Keratinocyte (primary cell): ENCODE results near the gene CES2. TPM values are rescaled to one million over a fixed set of nuclear protein-coding genes. Genes with fewer than 3 reads are reported as not detected.
A peak's percentile ranks its signal among the peaks of the same experiment; 100 is the strongest.

ENCODE experiments used
- DNase-seq: peaks from one replicate; pipeline ENCODE4 v3.0.0-alpha.2; 2011; ENCODE audit warnings: low read depth, missing footprints, low spot score
- FAIRE-seq: peaks from 2 replicates; lab custom pipeline; 2011; peaks lifted over from hg19 to GRCh38; lab: Jason Lieb, UNC
- H2AFZ ChIP-seq: 2 replicates; pipeline ENCODE4 v1.6.0; 2012; ENCODE audit warnings: low read length, control low read depth, inconsistent platforms; ENCODE audit not compliant: control insufficient read depth
- H3K27ac ChIP-seq: 2 replicates; pipeline ENCODE4 v1.5.1; 2011; ENCODE audit warnings: low read length; ENCODE audit not compliant: control insufficient read depth, insufficient read depth
- H3K27me3 ChIP-seq: 3 replicates; pipeline ENCODE4 v1.6.0; 2011; ENCODE audit warnings: low read length; ENCODE audit not compliant: control insufficient read depth, insufficient read depth; ENCODE audit errors: extremely low read depth
- H3K36me3 ChIP-seq, 2 experiments: 2 replicates in 1 of 2; 3 replicates in 1 of 2; pipeline ENCODE4 v1.5.1; 2011; ENCODE audit warnings: low read length in 2 of 2, mild to moderate bottlenecking in 1 of 2; ENCODE audit not compliant: control insufficient read depth in 2 of 2, insufficient read depth in 2 of 2; ENCODE audit errors: extremely low read depth in 1 of 2
- H3K4me1 ChIP-seq: 3 replicates; pipeline ENCODE4 v1.5.1; 2011; ENCODE audit warnings: low read length; ENCODE audit not compliant: control insufficient read depth, insufficient read depth; ENCODE audit errors: extremely low read depth
- H3K4me2 ChIP-seq: 3 replicates; pipeline ENCODE4 v1.6.0; 2011; ENCODE audit warnings: low read depth, low read length; ENCODE audit not compliant: control insufficient read depth, insufficient read depth; ENCODE audit errors: extremely low read depth
- H3K4me3 ChIP-seq, 3 experiments: fragments of 200-600 bp in 1 of 3; sonication (generic) in 1 of 3; 2 replicates in 2 of 3; 3 replicates in 1 of 3; pipeline ENCODE4 v1.5.1; 2011 to 2016; ENCODE audit warnings: low read length in 3 of 3, mild to moderate bottlenecking in 3 of 3, control low read depth in 2 of 3, inconsistent platforms in 1 of 3, low read depth in 1 of 3, mixed read lengths in 1 of 3, mixed run types in 1 of 3, moderate library complexity in 1 of 3; ENCODE audit not compliant: control insufficient read depth in 2 of 3, insufficient read depth in 2 of 3; ENCODE audit errors: extremely low read depth in 1 of 3
- H3K79me2 ChIP-seq: 2 replicates; pipeline ENCODE4 v1.6.0; 2012; ENCODE audit warnings: low read length; ENCODE audit not compliant: control insufficient read depth, insufficient read depth
- H3K9ac ChIP-seq: 3 replicates; pipeline ENCODE4 v1.6.0; 2011; ENCODE audit warnings: low read length; ENCODE audit not compliant: control insufficient read depth, insufficient read depth; ENCODE audit errors: extremely low read depth
- H3K9me1 ChIP-seq: 3 replicates; pipeline ENCODE4 v1.6.0; 2011; ENCODE audit warnings: low read length; ENCODE audit not compliant: control insufficient read depth, insufficient read depth; ENCODE audit errors: extremely low read depth
- H3K9me3 ChIP-seq: 2 replicates; pipeline ENCODE4 v1.5.1; 2012; ENCODE audit warnings: low read depth, low read length; ENCODE audit not compliant: control insufficient read depth
- H4K20me1 ChIP-seq: 3 replicates; pipeline ENCODE4 v1.6.0; 2011; ENCODE audit warnings: low read length; ENCODE audit not compliant: control insufficient read depth, insufficient read depth; ENCODE audit errors: extremely low read depth
- CTCF ChIP-seq, 3 experiments: IDR thresholded peaks in 1 of 3; conservative IDR thresholded peaks in 1 of 3; optimal IDR thresholded peaks in 1 of 3; 2 replicates in 2 of 3; 3 replicates in 1 of 3; pipeline versions ENCODE3 to v1.5.1; 2011; ENCODE audit warnings: low read length in 3 of 3, mild to moderate bottlenecking in 3 of 3, moderate library complexity in 2 of 3, control low read depth in 1 of 3, inconsistent platforms in 1 of 3; ENCODE audit not compliant: insufficient read depth in 2 of 3; ENCODE audit errors: extremely low read depth in 1 of 3
- EZH2 ChIP-seq: IDR thresholded peaks from one replicate; pipeline ENCODE4 v1.6.1; 2012; ENCODE audit warnings: inconsistent platforms, mild to moderate bottlenecking, low read length, moderate library complexity
- dilution Hi-C: fragments of 300-500 bp; cut with MboI; formaldehyde crosslinking; loops from one replicate; pipeline ENCODE4 v1.7.0; 2020; ENCODE audit warnings: low sequenced_read_pairs; ENCODE audit not compliant: extremely low pct_ligation_motif_present
- polyA plus RNA-seq, 5 experiments: library from polyadenylated mRNA; depleted of rRNA in 3 of 5; stranded (reverse) in 3 of 5; stranded (forward) in 1 of 5; unstranded in 1 of 5; fragments of >200 nt; gene quantifications; 1 replicate in 1 of 5; 2 replicates in 3 of 5; 3 replicates in 1 of 5; pipeline versions ENCODE4 v1.2.1 to v1.2.3, GENCODE V29; 2011 to 2012; ENCODE audit warnings: missing spikeins in 2 of 5, low read depth in 1 of 5, low replicate concordance in 1 of 5

Gene CES2
- polyA plus RNA-seq, 1 donor (not counting 4 experiments of a cell fraction or from before 2014, with no cell fraction given), result 41.6 TPM

DNA sequence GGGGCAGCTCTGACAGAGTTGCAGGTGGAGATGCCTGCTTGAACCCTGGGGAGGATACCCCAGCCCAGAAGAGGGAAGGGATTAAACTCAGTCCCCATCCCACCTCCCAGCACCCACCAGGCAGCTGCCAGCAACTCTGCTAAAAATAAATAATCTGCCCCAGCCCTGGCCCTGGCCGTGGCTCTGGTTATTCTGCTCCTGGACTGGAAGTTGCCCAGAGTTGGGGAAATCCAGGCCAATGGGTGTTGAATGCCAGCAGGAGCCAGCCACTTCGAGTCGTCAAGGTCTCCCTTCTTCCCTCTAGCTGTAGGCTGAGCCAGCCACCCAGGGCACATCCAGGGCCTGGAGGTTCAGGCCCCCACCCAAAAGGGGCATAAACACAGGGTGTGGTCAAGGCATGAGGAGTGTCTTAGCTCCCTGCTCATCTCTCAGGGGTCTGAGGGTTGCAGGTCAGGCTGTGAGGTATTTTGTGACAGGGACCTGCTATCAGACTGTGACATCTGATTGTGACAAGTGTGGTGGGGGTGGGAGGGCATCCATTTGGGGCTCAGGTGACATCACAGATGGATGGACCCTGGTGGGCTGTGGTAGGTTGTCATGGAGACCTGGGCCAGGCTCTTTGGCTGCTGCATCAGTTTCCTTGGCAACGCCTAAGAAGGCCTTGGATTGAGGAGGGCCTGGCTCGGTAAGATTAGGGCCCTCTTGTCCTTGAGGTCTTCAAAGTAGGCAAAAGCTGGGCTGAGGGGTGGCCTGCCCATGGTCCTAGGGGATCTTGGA, 9.0 kb upstream of the CES2 start:
- H3K9me1 ChIP-seq, result no peaks in the 10 kb centered on the region
- no peak overlapping the region for H3K27ac ChIP-seq
- TF ChIP-seq EZH2 (no peak), CTCF (optimal IDR thresholded peaks at IDR 0.05 in 1 of 3, IDR thresholded peaks at IDR 0.05 in 1 of 3, conservative IDR thresholded peaks at IDR 0.05 in 1 of 3; ENCODE audit: extremely low read depth in 1 of 3, insufficient read depth in 2 of 3, low read length in 3 of 3) (no peak)
- dilution Hi-C loops, result no loop called here
- no peaks in the 10 kb centered on the region for H4K20me1 ChIP-seq
- H3K9me3 ChIP-seq, result no peaks in the 10 kb centered on the region
- no peak overlapping the region for H3K9ac ChIP-seq
- H2AFZ ChIP-seq, result no peak overlapping the region
- peaks cover 38% of the 10 kb centered on the region for H3K27me3 ChIP-seq
- peaks cover 19% of the 10 kb centered on the region for H3K4me1 ChIP-seq
- H3K79me2 ChIP-seq, result no peaks in the 10 kb centered on the region
- FAIRE-seq (no peak), DNase-seq (no peak)
- no peak overlapping the region for H3K4me3 ChIP-seq
- H3K4me2 ChIP-seq, result no peak overlapping the region
- H3K36me3 ChIP-seq, result no peaks in the 10 kb centered on the region

- Histone ChIP-seq H3K9ac (no peak overlapping the region), H3K36me3 (peaks cover 0 to under 1% of the 10 kb centered on the region in 2 experiments), H3K9me1 (no peaks in the 10 kb centered on the region), H3K9me3 (no peaks in the 10 kb centered on the region), H3K4me3 (no peak overlapping the region), H3K4me2 (no peak overlapping the region), H3K4me1 (peaks cover 19% of the 10 kb centered on the region), H3K79me2 (no peaks in the 10 kb centered on the region), H3K27me3 (peaks cover 32% of the 10 kb centered on the region), H2AFZ (no peak overlapping the region), H4K20me1 (no peaks in the 10 kb centered on the region), H3K27ac (no peak overlapping the region)
- DNase-seq (peak; percentile 55), FAIRE-seq (peak; percentile 26)
- dilution Hi-C loops, result no loop called here
- TF ChIP-seq EZH2, result no peak
- no peak for TF ChIP-seq CTCF (optimal IDR thresholded peaks at IDR 0.05 in 1 of 3, IDR thresholded peaks at IDR 0.05 in 1 of 3, conservative IDR thresholded peaks at IDR 0.05 in 1 of 3; ENCODE audit: extremely low read depth in 1 of 3, insufficient read depth in 2 of 3, low read length in 3 of 3)
These were observed 8.3 kb upstream of the CES2 start for GRCh38 chr16:66926961-66927436.
